H1 (cell line): ENCODE results near the gene TAS2R40. TPM values are rescaled to one million over a fixed set of nuclear protein-coding genes. Genes with fewer than 3 reads are reported as not detected.

Experiments
- polyA plus RNA-seq, 7 experiments: library from polyadenylated mRNA; depleted of rRNA in 3 of 7; stranded (reverse) in 5 of 7; unstranded in 2 of 7; fragments of >200 nt in 5 of 7; fragments of 200-250 nt in 2 of 7; gene quantifications; 1 replicate in 5 of 7; 2 replicates in 1 of 7; 4 replicates in 1 of 7; pipeline versions ENCODE4 v1.2.1 to v1.2.3, GENCODE V29; 2011 to 2013; ENCODE audit warnings: missing spikeins in 2 of 7, mixed read lengths in 2 of 7
- total RNA-seq: library from RNA; stranded (reverse); fragmentation: NEBNext Ultra II Directional; extraction: Animal tissue kit (Norgen Biotek cat#: 25700); gene quantifications from 2 replicates; pipeline ENCODE4 v1.2.1, GENCODE V29; 2021
- TF ChIP-seq, protein P1 (sequence below): fragments of 300-600 bp; sonication (generic); IDR thresholded peaks from 2 replicates; pipeline ENCODE4 v1.7.1; 2012; ENCODE audit warnings: low read length, moderate library complexity, mild to moderate bottlenecking, inconsistent platforms; ENCODE audit not compliant: insufficient replicate concordance

TAS2R40 gene
- total and polyA plus RNA-seq, 2 of the 8 experiments (the other 6 are each of a cell fraction or from before 2014, with no cell fraction given) = not detected

DNA sequence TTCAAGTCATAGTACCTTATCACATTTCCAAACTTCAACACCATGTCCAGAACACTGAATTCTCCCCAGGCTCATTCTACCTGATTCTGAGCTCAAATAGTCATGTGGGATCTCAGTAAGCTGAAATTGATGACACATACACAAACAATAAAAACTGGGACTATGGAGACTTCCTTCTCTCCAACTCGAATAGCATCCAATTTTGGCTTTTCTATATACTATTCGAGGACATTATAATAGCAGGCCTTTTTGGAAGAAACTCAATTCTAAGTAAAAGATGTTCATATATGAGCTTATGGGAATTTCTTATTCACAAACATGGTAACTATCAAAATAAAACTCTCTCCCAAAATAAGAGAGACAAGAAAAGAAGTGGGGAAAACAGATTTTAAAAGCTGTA is 551 bp upstream of the TAS2R40 start (continued):
- TF ChIP-seq, protein P1, sequence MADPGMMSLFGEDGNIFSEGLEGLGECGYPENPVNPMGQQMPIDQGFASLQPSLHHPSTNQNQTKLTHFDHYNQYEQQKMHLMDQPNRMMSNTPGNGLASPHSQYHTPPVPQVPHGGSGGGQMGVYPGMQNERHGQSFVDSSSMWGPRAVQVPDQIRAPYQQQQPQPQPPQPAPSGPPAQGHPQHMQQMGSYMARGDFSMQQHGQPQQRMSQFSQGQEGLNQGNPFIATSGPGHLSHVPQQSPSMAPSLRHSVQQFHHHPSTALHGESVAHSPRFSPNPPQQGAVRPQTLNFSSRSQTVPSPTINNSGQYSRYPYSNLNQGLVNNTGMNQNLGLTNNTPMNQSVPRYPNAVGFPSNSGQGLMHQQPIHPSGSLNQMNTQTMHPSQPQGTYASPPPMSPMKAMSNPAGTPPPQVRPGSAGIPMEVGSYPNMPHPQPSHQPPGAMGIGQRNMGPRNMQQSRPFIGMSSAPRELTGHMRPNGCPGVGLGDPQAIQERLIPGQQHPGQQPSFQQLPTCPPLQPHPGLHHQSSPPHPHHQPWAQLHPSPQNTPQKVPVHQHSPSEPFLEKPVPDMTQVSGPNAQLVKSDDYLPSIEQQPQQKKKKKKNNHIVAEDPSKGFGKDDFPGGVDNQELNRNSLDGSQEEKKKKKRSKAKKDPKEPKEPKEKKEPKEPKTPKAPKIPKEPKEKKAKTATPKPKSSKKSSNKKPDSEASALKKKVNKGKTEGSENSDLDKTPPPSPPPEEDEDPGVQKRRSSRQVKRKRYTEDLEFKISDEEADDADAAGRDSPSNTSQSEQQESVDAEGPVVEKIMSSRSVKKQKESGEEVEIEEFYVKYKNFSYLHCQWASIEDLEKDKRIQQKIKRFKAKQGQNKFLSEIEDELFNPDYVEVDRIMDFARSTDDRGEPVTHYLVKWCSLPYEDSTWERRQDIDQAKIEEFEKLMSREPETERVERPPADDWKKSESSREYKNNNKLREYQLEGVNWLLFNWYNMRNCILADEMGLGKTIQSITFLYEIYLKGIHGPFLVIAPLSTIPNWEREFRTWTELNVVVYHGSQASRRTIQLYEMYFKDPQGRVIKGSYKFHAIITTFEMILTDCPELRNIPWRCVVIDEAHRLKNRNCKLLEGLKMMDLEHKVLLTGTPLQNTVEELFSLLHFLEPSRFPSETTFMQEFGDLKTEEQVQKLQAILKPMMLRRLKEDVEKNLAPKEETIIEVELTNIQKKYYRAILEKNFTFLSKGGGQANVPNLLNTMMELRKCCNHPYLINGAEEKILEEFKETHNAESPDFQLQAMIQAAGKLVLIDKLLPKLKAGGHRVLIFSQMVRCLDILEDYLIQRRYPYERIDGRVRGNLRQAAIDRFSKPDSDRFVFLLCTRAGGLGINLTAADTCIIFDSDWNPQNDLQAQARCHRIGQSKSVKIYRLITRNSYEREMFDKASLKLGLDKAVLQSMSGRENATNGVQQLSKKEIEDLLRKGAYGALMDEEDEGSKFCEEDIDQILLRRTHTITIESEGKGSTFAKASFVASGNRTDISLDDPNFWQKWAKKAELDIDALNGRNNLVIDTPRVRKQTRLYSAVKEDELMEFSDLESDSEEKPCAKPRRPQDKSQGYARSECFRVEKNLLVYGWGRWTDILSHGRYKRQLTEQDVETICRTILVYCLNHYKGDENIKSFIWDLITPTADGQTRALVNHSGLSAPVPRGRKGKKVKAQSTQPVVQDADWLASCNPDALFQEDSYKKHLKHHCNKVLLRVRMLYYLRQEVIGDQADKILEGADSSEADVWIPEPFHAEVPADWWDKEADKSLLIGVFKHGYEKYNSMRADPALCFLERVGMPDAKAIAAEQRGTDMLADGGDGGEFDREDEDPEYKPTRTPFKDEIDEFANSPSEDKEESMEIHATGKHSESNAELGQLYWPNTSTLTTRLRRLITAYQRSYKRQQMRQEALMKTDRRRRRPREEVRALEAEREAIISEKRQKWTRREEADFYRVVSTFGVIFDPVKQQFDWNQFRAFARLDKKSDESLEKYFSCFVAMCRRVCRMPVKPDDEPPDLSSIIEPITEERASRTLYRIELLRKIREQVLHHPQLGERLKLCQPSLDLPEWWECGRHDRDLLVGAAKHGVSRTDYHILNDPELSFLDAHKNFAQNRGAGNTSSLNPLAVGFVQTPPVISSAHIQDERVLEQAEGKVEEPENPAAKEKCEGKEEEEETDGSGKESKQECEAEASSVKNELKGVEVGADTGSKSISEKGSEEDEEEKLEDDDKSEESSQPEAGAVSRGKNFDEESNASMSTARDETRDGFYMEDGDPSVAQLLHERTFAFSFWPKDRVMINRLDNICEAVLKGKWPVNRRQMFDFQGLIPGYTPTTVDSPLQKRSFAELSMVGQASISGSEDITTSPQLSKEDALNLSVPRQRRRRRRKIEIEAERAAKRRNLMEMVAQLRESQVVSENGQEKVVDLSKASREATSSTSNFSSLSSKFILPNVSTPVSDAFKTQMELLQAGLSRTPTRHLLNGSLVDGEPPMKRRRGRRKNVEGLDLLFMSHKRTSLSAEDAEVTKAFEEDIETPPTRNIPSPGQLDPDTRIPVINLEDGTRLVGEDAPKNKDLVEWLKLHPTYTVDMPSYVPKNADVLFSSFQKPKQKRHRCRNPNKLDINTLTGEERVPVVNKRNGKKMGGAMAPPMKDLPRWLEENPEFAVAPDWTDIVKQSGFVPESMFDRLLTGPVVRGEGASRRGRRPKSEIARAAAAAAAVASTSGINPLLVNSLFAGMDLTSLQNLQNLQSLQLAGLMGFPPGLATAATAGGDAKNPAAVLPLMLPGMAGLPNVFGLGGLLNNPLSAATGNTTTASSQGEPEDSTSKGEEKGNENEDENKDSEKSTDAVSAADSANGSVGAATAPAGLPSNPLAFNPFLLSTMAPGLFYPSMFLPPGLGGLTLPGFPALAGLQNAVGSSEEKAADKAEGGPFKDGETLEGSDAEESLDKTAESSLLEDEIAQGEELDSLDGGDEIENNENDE = no peak
